Measurements from ENCODE around the gene HSF4. TPM values are rescaled to one million over a fixed set of nuclear protein-coding genes. Genes with fewer than 3 reads are reported as not detected.

Gene HSF4
- total and polyA plus RNA-seq, 2 donors (not counting 3 experiments of a cell fraction or from before 2014, with no cell fraction given): 4.8 to 5.5 TPM

DNA sequence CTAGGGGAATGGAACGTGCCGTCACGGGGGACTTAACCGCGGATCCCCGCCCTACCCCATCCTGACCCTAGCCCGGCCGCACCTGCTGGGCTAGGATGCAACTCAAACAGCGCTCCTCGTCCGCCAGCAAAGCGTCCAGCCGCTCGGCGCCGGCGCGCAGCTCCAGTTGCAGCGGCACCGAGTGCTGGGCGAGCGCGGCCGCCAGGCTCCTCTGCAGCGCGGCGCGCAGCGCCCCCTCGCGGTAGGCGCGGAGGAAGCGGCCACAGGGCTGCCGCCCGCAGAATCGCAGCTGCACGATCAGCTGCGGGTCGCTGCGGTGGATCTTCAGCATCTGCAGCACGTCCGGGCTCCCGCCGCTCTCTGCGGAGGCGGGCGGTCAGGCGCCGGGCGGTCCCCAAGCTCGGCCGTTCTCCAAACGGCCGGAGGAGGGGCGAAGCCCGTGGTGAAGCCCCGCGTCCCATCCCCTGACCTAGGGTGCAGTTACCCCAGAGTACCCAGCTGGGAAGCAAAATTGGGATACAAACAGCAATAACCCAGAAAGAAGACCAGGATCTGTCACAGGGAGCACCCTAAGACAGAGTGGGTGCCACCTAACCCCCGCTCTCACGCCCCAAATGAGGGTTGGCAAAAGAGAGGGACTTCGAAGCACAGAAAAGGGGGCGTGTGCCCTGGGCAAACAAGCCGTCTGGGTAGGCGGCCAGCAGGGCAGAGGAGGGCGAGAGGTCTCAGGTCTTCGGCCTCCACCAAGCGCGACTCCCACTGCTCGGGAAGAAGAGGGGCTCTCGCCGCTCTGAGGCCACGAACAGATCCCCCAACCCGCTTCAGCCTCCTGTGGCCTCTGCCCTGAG is 9.0 kb upstream of the HSF4 start:
- peaks cover 2% of the 10 kb centered on the region in 2 experiments for H3K27me3 ChIP-seq (ENCODE audit: control insufficient read depth in 2 of 2, insufficient read depth in 2 of 2, low read length in 2 of 2)
- DNase-seq (ENCODE audit: low read depth, low spot score) (peak; percentile 60), FAIRE-seq (peak; percentile 86)
- H3K27ac ChIP-seq (ENCODE audit: insufficient read depth, low read depth, low read length): no peak overlapping the region
- TF ChIP-seq JUN (IDR thresholded peaks at IDR 0.05; ENCODE audit: borderline replicate concordance, insufficient read depth, insufficient read length, low read depth): no peak
- TF ChIP-seq GATA2 (IDR thresholded peaks at IDR 0.05; ENCODE audit: insufficient read depth, insufficient read length, low read depth, low read length): no peak
- TF ChIP-seq, protein P1, sequence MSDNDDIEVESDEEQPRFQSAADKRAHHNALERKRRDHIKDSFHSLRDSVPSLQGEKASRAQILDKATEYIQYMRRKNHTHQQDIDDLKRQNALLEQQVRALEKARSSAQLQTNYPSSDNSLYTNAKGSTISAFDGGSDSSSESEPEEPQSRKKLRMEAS (IDR thresholded peaks at IDR 0.05; ENCODE audit: insufficient read depth, insufficient read length): no peak
- TF ChIP-seq POLR2A (IDR thresholded peaks at IDR 0.05; ENCODE audit: low read depth, low read length): peak; percentile 24
- TF ChIP-seq POLR2AphosphoS5 (IDR thresholded peaks at IDR 0.05; ENCODE audit: insufficient read depth, low read depth, low read length): peak; percentile 48
- TF ChIP-seq FOS (IDR thresholded peaks at IDR 0.05; ENCODE audit: borderline replicate concordance, insufficient read depth, low read length): no peak
- TF ChIP-seq, protein P2, sequence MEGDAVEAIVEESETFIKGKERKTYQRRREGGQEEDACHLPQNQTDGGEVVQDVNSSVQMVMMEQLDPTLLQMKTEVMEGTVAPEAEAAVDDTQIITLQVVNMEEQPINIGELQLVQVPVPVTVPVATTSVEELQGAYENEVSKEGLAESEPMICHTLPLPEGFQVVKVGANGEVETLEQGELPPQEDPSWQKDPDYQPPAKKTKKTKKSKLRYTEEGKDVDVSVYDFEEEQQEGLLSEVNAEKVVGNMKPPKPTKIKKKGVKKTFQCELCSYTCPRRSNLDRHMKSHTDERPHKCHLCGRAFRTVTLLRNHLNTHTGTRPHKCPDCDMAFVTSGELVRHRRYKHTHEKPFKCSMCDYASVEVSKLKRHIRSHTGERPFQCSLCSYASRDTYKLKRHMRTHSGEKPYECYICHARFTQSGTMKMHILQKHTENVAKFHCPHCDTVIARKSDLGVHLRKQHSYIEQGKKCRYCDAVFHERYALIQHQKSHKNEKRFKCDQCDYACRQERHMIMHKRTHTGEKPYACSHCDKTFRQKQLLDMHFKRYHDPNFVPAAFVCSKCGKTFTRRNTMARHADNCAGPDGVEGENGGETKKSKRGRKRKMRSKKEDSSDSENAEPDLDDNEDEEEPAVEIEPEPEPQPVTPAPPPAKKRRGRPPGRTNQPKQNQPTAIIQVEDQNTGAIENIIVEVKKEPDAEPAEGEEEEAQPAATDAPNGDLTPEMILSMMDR (IDR thresholded peaks at IDR 0.05; ENCODE audit: extremely low read depth in 1 of 2, insufficient read depth in 1 of 2, low read depth in 1 of 2, low read length in 2 of 2): peak; percentile 89 to 96
- TF ChIP-seq MYC (IDR thresholded peaks at IDR 0.05; ENCODE audit: low read depth, low read length): no peak
- TF ChIP-seq EZH2 (IDR thresholded peaks at IDR 0.05; ENCODE audit: borderline replicate concordance, low read depth, low read length, severe bottlenecking): peak; percentile 62
- CTCF ChIA-PET: interaction anchor here (0.6 to 8.2 kb wide), 66 partner anchors 9 to 325 kb away, joined by 3 to 302 read pairs (median 7); partner anchors contain the start of genes CDH16, CES3, CES4A and CIAO2B
- peak overlapping the region in 1 of 3 experiments; percentile 15 for H3K4me3 ChIP-seq (replicated peaks in 1 of 3; ENCODE audit: insufficient read depth in 1 of 3, low read depth in 1 of 3, low read length in 3 of 3)
- H3K4me2 ChIP-seq (ENCODE audit: insufficient read depth, low read length): peak overlapping the region; percentile 44
- no peaks in the 10 kb centered on the region for H4K20me1 ChIP-seq (replicated peaks; ENCODE audit: control insufficient read depth, extremely low read depth, insufficient read depth, low read length)
- POLR2A ChIA-PET: interaction anchor here (1.2 kb wide), 1 partner anchor 137 kb away, joined by 12 read pairs; no protein-coding TSS in a partner anchor
- BruUV-seq (replicated peaks): no TSS peak
- H3K9me1 ChIP-seq (replicated peaks; ENCODE audit: control insufficient read depth, extremely low read depth, insufficient read depth, low read length): no peaks in the 10 kb centered on the region
- H3K9ac ChIP-seq (replicated peaks; ENCODE audit: extremely low read depth, insufficient read depth, low read length): no peak overlapping the region
- dilution Hi-C loops (cut with MboI; ENCODE audit: extremely low pct_ligation_motif_present, low sequenced_read_pairs): no loop called here
- H3K36me3 ChIP-seq (ENCODE audit: control insufficient read depth in 2 of 2, extremely low read depth in 1 of 2, insufficient read depth in 2 of 2, low read length in 2 of 2): no peaks in the 10 kb centered on the region
- no peaks in the 10 kb centered on the region for H3K9me3 ChIP-seq (replicated peaks; ENCODE audit: control insufficient read depth, insufficient read depth, low read length)
- H3K79me2 ChIP-seq (ENCODE audit: control insufficient read depth, insufficient read depth, low read length): no peaks in the 10 kb centered on the region
- peaks cover 4% of the 10 kb centered on the region for H3K4me1 ChIP-seq (ENCODE audit: control insufficient read depth, extremely low read depth, insufficient read depth, low read length)
- intact Hi-C loops (cut with micrococcal nuclease): loop anchor here (1.0 kb wide), 3 partner anchors 51 to 178 kb away; no protein-coding TSS in a partner anchor
- no peak overlapping the region for H2AFZ ChIP-seq (ENCODE audit: low read depth, low read length)

Measured in endothelial cell of umbilical vein (primary cell).